HG02840 (cell line): Measurements from ENCODE around the gene BANF1.

Source experiments
- ATAC-seq: cut with Tn5 transposase; IDR thresholded peaks from one replicate; pipeline ENCODE4 v1.9.1; 2021; ENCODE audit warnings: mild to moderate bottlenecking, moderate library complexity, moderate number of reproducible peaks; ENCODE audit not compliant: unreplicated experiment, low FRiP score

The BANF1 gene

GRCh38 chr11:66035653-66036333 is 33.5 kb downstream of the BANF1 start:
- no peak for ATAC-seq

DNA sequence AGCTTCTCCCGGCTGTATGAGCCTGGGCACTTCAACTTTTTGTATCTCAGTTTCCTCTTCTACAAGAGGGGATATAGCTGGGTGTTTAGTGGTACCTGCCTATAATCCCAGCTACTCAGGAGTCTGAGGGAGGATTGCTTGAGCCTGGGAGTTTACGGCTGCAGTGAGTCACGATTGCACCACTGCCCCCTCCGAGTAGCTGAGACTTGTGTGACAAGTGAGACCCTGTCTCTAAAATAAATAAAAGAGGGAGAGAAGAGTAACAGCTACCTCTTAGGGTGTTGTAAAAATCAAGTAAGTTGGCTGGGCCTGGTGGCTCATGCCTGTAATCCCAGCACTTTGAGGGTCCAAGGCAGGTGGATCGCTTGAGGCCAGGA is 34.0 kb downstream of the BANF1 start:
- ATAC-seq: no peak

- no peak for ATAC-seq
These were observed 35.0 kb downstream of the BANF1 start for GRCh38 chr11:66037327-66037726.

- ATAC-seq: no peak
These were observed 37.5 kb downstream of the BANF1 start for GRCh38 chr11:66039765-66040164.

DNA sequence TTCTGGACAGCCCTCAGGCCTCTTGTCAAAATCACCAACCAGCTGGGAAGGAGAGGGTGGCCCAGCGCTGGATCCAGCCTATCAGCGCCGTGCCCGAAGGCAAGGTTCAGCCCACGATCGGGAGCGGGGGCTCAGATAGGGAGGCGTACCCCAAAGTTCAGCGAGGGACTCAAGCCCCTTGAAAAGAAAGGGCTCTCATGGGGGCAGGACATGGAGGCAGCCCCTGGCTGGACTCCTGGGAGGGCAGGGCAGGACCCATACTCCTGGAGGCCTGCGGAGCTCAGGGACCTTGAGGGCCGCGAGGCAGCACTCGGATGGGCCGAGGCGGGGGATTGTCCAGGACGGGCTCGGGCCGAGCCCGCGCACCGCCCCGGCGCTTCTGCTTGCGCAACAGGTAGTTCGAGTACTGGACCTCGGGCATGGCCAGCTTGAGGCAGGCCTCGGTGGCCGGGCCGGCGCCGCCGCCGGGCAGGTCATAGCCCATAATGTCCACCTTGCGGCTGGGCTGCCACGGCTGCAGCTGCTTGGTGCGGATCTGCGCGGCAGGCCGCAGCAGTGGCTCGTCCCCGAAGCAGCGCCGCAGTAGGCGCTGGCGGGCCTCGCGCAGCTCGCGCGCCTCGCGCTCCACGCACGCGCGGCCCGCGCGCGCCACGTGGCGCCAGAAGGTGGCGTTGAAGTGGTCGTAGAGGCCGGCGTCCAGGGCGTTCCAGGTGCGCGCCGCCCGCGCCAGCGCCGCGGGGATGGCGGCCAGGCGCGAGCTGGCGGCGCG is 40.1 kb downstream of the BANF1 start:
- no peak for ATAC-seq

GRCh38 chr11:66042996-66043906 is 40.9 kb downstream of the BANF1 start:
- no peak for ATAC-seq

DNA sequence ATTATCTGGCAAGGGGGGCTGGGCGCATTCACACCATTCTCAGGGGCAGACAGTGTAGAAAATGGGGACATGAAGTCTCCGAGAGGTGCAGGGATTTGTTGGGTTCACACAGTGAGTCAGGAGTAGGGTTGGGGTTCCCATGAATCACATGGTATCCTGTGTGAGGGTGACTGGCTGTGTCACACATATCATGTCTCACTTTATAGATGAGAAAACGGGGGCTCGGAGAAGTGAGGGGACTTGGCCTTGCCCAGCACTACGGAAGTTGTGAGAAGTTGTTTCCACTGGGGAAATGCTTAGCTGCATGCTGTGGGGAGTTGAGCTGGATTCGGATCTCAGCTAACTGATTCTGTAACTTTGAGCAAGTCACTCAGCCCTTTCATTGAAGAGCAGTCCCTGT is 42.5 kb downstream of the BANF1 start:
- no peak for ATAC-seq

DNA sequence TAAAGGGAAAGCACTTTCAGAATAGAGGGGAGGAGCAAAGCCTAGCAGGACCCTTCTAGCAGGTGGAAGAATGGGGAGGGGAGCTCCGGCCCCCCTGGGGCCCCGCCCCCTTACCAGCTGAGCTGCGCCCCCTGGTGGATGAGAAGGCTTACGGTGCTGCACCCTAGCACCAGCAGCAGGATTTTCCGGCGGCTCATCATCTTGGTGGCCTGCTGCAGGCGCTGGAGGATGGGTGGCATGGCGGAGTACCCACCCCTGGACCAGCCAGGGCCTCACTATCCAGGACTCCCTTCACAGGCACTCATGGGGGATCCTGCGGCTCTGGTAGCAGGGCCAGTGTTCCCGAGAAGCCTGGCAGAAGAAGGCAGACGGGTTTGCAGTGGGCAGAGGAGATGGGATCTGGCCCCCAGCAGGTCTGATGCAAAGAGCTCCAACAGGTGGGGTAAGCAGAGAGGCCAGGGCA is 42.9 kb downstream of the BANF1 start:
- no peak for ATAC-seq

DNA sequence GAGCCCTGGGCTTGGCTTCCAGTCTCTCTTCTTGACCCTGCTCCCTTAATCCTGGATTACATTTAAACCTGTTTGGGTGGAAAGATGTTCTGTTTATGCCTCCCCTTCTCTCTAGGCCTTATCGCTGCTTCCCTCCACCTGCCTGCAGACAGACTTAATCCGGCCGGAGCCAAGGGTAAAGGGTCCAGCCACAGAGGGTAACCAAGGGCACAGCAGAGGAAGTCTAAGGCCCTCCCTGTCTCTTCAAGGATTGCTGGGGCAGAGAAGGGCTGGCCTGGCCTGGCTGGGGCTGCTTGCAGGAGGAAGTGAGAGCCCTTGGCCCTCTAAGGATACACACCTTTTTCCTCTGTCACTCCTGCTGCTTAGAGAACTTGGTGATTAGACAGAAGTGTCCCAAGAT is 44.6 kb downstream of the BANF1 start:
- no peak for ATAC-seq

GRCh38 chr11:66047541-66048365 is 45.5 kb downstream of the BANF1 start:
- no peak for ATAC-seq

DNA sequence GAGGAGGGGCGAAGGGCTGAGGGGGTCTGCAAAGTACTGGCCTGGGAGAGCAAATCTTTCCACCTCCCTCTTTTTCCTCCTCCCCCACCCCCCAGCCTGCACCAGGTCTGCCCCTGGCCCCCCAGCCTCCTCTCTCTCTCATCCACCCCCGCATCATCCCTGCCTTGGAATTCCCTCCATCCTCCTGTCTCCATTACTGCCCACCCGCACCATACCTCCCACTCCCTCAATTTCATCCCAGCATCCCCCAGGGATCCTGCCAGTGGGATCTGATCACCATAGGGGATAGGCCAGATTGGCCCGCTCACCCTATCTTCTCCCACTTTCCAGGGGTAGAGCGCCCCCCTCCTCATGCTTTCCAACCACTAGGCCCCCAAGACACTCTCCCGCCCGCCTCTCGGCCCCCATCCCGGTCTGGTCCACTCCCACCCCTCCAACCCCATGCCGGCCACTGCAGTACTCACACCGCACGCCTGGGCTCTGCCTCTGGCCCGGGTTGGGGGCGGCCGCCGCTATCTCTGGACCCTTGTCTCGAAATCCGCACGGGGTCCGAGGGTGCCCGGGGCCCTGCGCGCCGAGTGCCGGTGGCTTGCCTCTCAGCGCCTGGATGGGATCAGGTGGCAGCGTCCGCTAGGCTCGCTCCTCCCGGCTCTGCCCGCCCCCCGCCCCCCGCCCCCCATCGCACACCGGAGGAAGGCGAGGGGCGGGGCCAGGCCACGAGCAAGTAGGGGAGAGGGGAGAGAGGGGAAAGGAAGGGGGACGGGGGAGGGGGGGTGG is 46.4 kb downstream of the BANF1 start, which contains the start of gene GAL3ST3:
GAL3ST3 (minus strand) TSS at position 615 of the 777 bp plus-strand sequence. CDS start 3,746 bp downstream, outside the sequence.
- ATAC-seq: no peak

GRCh38 chr11:66050581-66051231 is 48.4 kb downstream of the BANF1 start:
- no peak for ATAC-seq

DNA sequence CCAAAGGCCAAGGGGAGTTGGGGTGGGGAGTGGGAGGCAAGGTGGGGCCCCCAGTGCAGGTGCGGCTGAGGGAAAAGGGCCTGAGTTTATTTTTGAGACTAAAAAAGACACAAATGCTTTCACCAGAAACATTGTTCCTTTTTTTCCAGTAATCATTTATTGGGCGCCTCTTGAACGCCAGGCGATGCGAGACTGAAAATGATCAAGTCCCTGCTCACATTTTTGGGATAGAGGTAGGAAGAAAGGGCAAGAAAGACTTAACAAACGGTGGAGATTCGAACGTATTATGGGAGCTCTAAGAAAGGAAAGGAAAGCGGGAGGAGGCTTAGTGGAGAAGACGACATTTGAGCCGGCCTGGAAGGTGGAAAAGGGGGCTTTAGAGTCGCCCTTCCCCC is 49.1 kb downstream of the BANF1 start:
- no peak for ATAC-seq

- peak; percentile 88 for ATAC-seq
These were observed 49.7 kb downstream of the BANF1 start, which contains the start of gene SF3B2 for GRCh38 chr11:66051766-66052663. Gene SF3B2, plus strand, starts transcription at chr11:66052364. Its CDS starts 21 bp downstream, at chr11:66052385.

- no peak for ATAC-seq
These were observed 50.3 kb downstream of the BANF1 start for GRCh38 chr11:66052664-66052982.
